GM12878 (cell line): ENCODE data around the gene RAB11A. TPM values are rescaled to one million over a fixed set of nuclear protein-coding genes. Genes with fewer than 3 reads are reported as not detected.

Source experiments
- ATAC-seq: fragments of 200-7000 bp; cut with Tn5 transposase; 3 replicates; pipeline ENCODE4 v1.9.1; 2020; ENCODE audit warnings: mild to moderate bottlenecking, moderate library complexity
- BruUV-seq: library from RNA; stranded (reverse); fragments of 400-500 nt; replicated peaks from 2 replicates; lab custom pipeline; 2021; lab: Mats Ljungman, UMichigan
- CTCF ChIA-PET: fragments of 300-600 bp; sonication (Branson Sonifier 250); formaldehyde crosslinking; extraction: SDS; loops from one replicate; lab custom pipeline; 2021; ENCODE audit warnings: inconsistent platforms; lab: Yijun Ruan, JAX
- POLR2A ChIA-PET: fragments of 350-600 bp; formaldehyde crosslinking; extraction: SDS; loops from one replicate; lab custom pipeline; 2021; ENCODE audit warnings: inconsistent platforms; lab: Charles Lee
- RAD21 ChIA-PET: fragments of 300-600 bp; sonication (Branson Sonifier 250); formaldehyde crosslinking; loops from one replicate; lab custom pipeline; 2023; ENCODE audit warnings: antibody characterized with exemption; ENCODE audit not compliant: unreplicated experiment; lab: Charles Lee
- SMC1A ChIA-PET: fragments of 300-600 bp; sonication (Branson Sonifier 250); formaldehyde crosslinking; loops from one replicate; lab custom pipeline; 2023; ENCODE audit not compliant: unreplicated experiment, uncharacterized antibody; lab: Charles Lee
- DNase-seq: peaks from one replicate; pipeline ENCODE4 v3.0.0-alpha.2; 2011; ENCODE audit warnings: low read depth, low spot score
- FAIRE-seq: peaks from 3 replicates; lab custom pipeline; 2011; peaks lifted over from hg19 to GRCh38; lab: Jason Lieb, UNC
- H2AFZ ChIP-seq: 2 replicates; pipeline ENCODE4 v1.6.0; 2011; ENCODE audit warnings: low read depth, low read length, control low read depth; ENCODE audit not compliant: control insufficient read depth
- H3K27ac ChIP-seq: 2 replicates; pipeline ENCODE4 v1.5.1; 2011; ENCODE audit warnings: control low read depth; ENCODE audit not compliant: control insufficient read depth, insufficient read depth
- H3K27me3 ChIP-seq, 2 experiments: replicated peaks in 1 of 2; 2 replicates each; pipeline versions ENCODE4 v1.6.0 to v1.6.1; 2011; ENCODE audit warnings: low read length in 1 of 2; ENCODE audit not compliant: control insufficient read depth in 2 of 2, insufficient read depth in 2 of 2
- H3K36me3 ChIP-seq, 2 experiments: 2 replicates each; pipeline ENCODE4 v1.5.1; 2011; ENCODE audit warnings: low read length in 1 of 2; ENCODE audit not compliant: control insufficient read depth in 2 of 2, insufficient read depth in 2 of 2
- H3K4me1 ChIP-seq: 2 replicates; pipeline ENCODE4 v1.6.1; 2011; ENCODE audit warnings: mild to moderate bottlenecking, low read length, moderate library complexity, mixed read lengths; ENCODE audit not compliant: control insufficient read depth, insufficient read depth
- H3K4me2 ChIP-seq: 2 replicates; pipeline ENCODE4 v1.6.0; 2011; ENCODE audit warnings: control low read depth; ENCODE audit not compliant: control insufficient read depth, insufficient read depth
- H3K4me3 ChIP-seq: fragments of 200-600 bp; sonication (generic); 2 replicates; pipeline ENCODE4 v1.5.1; 2016
- H3K79me2 ChIP-seq: 2 replicates; pipeline ENCODE4 v1.6.0; 2011; ENCODE audit warnings: low read length; ENCODE audit not compliant: control insufficient read depth, insufficient read depth
- H3K9ac ChIP-seq: 2 replicates; pipeline ENCODE4 v1.8.0; 2011; ENCODE audit warnings: low read length, control low read depth, mixed read lengths; ENCODE audit not compliant: control insufficient read depth, insufficient read depth
- H3K9me3 ChIP-seq: replicated peaks from 3 replicates; pipeline ENCODE4 v1.5.1; 2011; ENCODE audit warnings: mild to moderate bottlenecking, low read length; ENCODE audit not compliant: control insufficient read depth, insufficient read depth
- H4K20me1 ChIP-seq: 2 replicates; pipeline ENCODE4 v1.6.0; 2011; ENCODE audit not compliant: control insufficient read depth, insufficient read depth
- CBFB ChIP-seq: IDR thresholded peaks from 2 replicates; pipeline ENCODE4 v1.6.1; 2016; ENCODE audit warnings: antibody characterized with exemption, low read depth
- CBX3 ChIP-seq: fragments of 200-600 bp; sonication (generic); IDR thresholded peaks from 2 replicates; pipeline ENCODE4 v1.6.1; 2016; ENCODE audit warnings: low read depth, borderline replicate concordance
- CTCF ChIP-seq, 3 experiments: IDR thresholded peaks in 2 of 3; conservative IDR thresholded peaks in 1 of 3; 2 replicates each; pipeline ENCODE4 v1.5.1; 2011; ENCODE audit warnings: low read depth in 3 of 3, low read length in 3 of 3, mild to moderate bottlenecking in 3 of 3, control low read depth in 2 of 3, moderate library complexity in 2 of 3, inconsistent platforms in 1 of 3, mixed read lengths in 1 of 3; ENCODE audit not compliant: control insufficient read depth in 2 of 3, insufficient read depth in 1 of 3; ENCODE audit errors: extremely low read depth in 1 of 3
- EED ChIP-seq: sonication (generic); IDR thresholded peaks from 2 replicates; pipeline ENCODE4 v1.6.1; 2016; ENCODE audit warnings: antibody characterized with exemption, low read depth
- HDGF ChIP-seq: fragments of 450-650 bp; IDR thresholded peaks from 2 replicates; pipeline ENCODE4 v1.6.1; 2016; ENCODE audit warnings: antibody characterized with exemption
- IKZF1 ChIP-seq: fragments of 450-650 bp; conservative IDR thresholded peaks from 2 replicates; pipeline ENCODE4 v1.6.1; 2017; ENCODE audit warnings: antibody characterized with exemption, mild to moderate bottlenecking
- IKZF2 ChIP-seq, 2 experiments: fragments of 450-650 bp; IDR thresholded peaks; 2 replicates each; pipeline ENCODE4 v1.6.1; 2017; ENCODE audit warnings: mild to moderate bottlenecking in 2 of 2, moderate library complexity in 2 of 2
- NFXL1 ChIP-seq: fragments of 450-650 bp; IDR thresholded peaks from 2 replicates; pipeline ENCODE4 v1.6.1; 2017; ENCODE audit warnings: antibody characterized with exemption, mild to moderate bottlenecking, borderline replicate concordance
- NR2C2 ChIP-seq: IDR thresholded peaks from 2 replicates; pipeline ENCODE4 v1.6.1; 2011; ENCODE audit warnings: borderline replicate concordance, low read depth; ENCODE audit not compliant: control insufficient read depth, insufficient read length
- RAD21 ChIP-seq: IDR thresholded peaks from 2 replicates; pipeline ENCODE4 v1.6.1; 2011; ENCODE audit warnings: mild to moderate bottlenecking, low read depth, low read length, moderate library complexity; ENCODE audit not compliant: insufficient read depth
- RELA ChIP-seq: fragments of 450-650 bp; IDR thresholded peaks from 2 replicates; pipeline ENCODE4 v1.8.0; 2014; ENCODE audit warnings: borderline replicate concordance; ENCODE audit not compliant: partially characterized antibody
- RUNX3 ChIP-seq: IDR thresholded peaks from 2 replicates; pipeline ENCODE4 v1.6.1; 2012; ENCODE audit warnings: low read length, inconsistent platforms
- SMC3 ChIP-seq: IDR thresholded peaks from 2 replicates; pipeline ENCODE4 v1.6.1; 2011; ENCODE audit warnings: low read length, improper control_type of control experiment, borderline replicate concordance
- STAT3 ChIP-seq: IDR thresholded peaks from 2 replicates; pipeline ENCODE4 v1.6.1; 2011; ENCODE audit warnings: low read depth, low read length, improper control_type of control experiment
- TAF1 ChIP-seq: IDR thresholded peaks from 2 replicates; pipeline ENCODE4 v1.6.1; 2011; ENCODE audit warnings: mild to moderate bottlenecking, low read depth, low read length, borderline replicate concordance
- YBX1 ChIP-seq: fragments of 450-650 bp; IDR thresholded peaks from 2 replicates; pipeline ENCODE4 v1.6.1; 2016; ENCODE audit warnings: antibody characterized with exemption
- YY1 ChIP-seq: IDR thresholded peaks from 2 replicates; pipeline ENCODE4 v1.6.1; 2011; ENCODE audit warnings: low read depth, mild to moderate bottlenecking, low read length
- ZNF384 ChIP-seq: IDR thresholded peaks from 2 replicates; pipeline ENCODE4 v1.6.1; 2012; ENCODE audit warnings: low read depth, mild to moderate bottlenecking, low read length, improper control_type of control experiment, borderline replicate concordance
- WGBS: methylation state at CpG from one replicate; pipeline ENCODE4 v1.1.6; 2016; ENCODE audit warnings: low lambda C conversion rate; ENCODE audit not compliant: insufficient replicate concordance, insufficient coverage; ENCODE audit errors: missing lambda C conversion rate; 5-methylcytosine and 5-hydroxymethylcytosine counted together
- in situ Hi-C: fragments of 300-500 bp; cut with MboI; formaldehyde crosslinking; loops from 9 replicates; pipeline ENCODE4 v1.14.3; 2018; ENCODE audit warnings: mixed read lengths
- intact Hi-C: fragments of 100-400 bp; cut with micrococcal nuclease; formaldehyde crosslinking; loops from one replicate; pipeline ENCODE4 v1.14.2; 2022; ENCODE audit not compliant: unreplicated experiment
- polyA plus RNA-seq, 11 experiments: library from polyadenylated mRNA; depleted of rRNA in 4 of 11; unstranded in 6 of 11; stranded (reverse) in 5 of 11; fragments of >200 nt; fragmentation: Nextera tagmentation in 4 of 11; fragmentation: Illumina TruSeq in 1 of 11; extraction: Ambion mirVana in 4 of 11; extraction: Trizol in 1 of 11; gene quantifications; 1 replicate in 1 of 11; 2 replicates in 10 of 11; pipeline versions ENCODE4 v1.2.1 to v1.2.3, GENCODE V29; 2011 to 2016; ENCODE audit warnings: inconsistent platforms in 2 of 11, missing spikeins in 2 of 11, low read depth in 1 of 11
- total RNA-seq, 4 experiments: library from RNA; depleted of rRNA in 3 of 4; stranded (reverse); fragments of >200 nt in 3 of 4; fragmentation: Illumina TruSeq in 1 of 4; extraction: Trizol in 1 of 4; gene quantifications; 2 replicates each; pipeline versions ENCODE4 v1.2.1 to v1.2.3, GENCODE V29; 2013 to 2021

The RAB11A gene
- total and polyA plus RNA-seq, 10 of the 15 experiments (the other 5 are each of a cell fraction or from before 2014, with no cell fraction given): 128 to 387 (median 224) TPM

- no peak for DNase-seq
- Histone ChIP-seq H2AFZ (peak overlapping the region; percentile 11), H3K79me2 (peaks cover 1% of the 10 kb centered on the region; the same call in 1 of the 2 replicates), H3K9me3 (no peaks in the 10 kb centered on the region), H3K4me2 (0 out of 2 replicates have a peak overlapping the region, but pooled peaks have one; percentile 18), H3K27me3 (no peaks in the 10 kb centered on the region), H3K4me3 (no peak overlapping the region), H3K36me3 (no peaks in the 10 kb centered on the region), H3K4me1 (peaks cover 50% of the 10 kb centered on the region), H4K20me1 (no peaks in the 10 kb centered on the region), H3K27ac (peak overlapping the region; percentile 1; the same call in 1 of the 2 replicates), H3K9ac (no peak overlapping the region)
- 91% methylated on average over 7 of the region's 7 CpGs for WGBS
- SMC1A ChIA-PET: interaction anchor here (0.9 to 18.4 kb wide), 17 partner anchors 9 to 149 kb away, joined by 3 to 488 read pairs (median 6); partner anchors contain the start of gene DENND4A
- POLR2A ChIA-PET: interaction anchor here (0.5 to 16.0 kb wide), 13 partner anchors 8 to 412 kb away, joined by 3 to 260 read pairs (median 4); partner anchors contain the start of genes DENND4A and RAB11A
- FAIRE-seq: peak; percentile 75
- TF ChIP-seq NR2C2 (no peak), ZNF384 (peak; percentile 41; the same call in 1 of the 2 replicates), RUNX3 (peak; percentile 64), YY1 (peak; percentile 67), IKZF1 (peak; percentile 69), HDGF (peak; percentile 36; the same call in 1 of the 2 replicates), TAF1 (no peak), CBX3 (no peak), SMC3 (peak; percentile 34; the same call in 1 of the 2 replicates), CTCF (IDR thresholded peaks at IDR 0.05 in 2 of 3, conservative IDR thresholded peaks at IDR 0.05 in 1 of 3; ENCODE audit: control insufficient read depth in 2 of 3, extremely low read depth in 1 of 3, insufficient read depth in 1 of 3, low read depth in 3 of 3, low read length in 3 of 3) (peak; percentile 63 to 74 (median 73)), CBFB (no peak), IKZF2 (IDR thresholded peaks at IDR 0.05) (peak; percentile 51 to 53; a peak in 2 of 4 replicates), STAT3 (no peak), RELA (no peak), EED (peak; percentile 73; the same call in 1 of the 2 replicates), YBX1 (no peak), RAD21 (peak; percentile 68), NFXL1 (no peak)
- peak; percentile 75 for ATAC-seq
- no TSS peak for BruUV-seq
- RAD21 ChIA-PET: interaction anchor here (0.8 to 15.7 kb wide), 16 partner anchors 10 to 184 kb away, joined by 3 to 344 read pairs (median 4); partner anchors contain the start of gene DENND4A
- CTCF ChIA-PET: interaction anchor here (0.5 to 11.8 kb wide), 30 partner anchors 10 to 651 kb away, joined by 3 to 155 read pairs (median 4); partner anchors contain the start of genes DENND4A, INTS14 and RAB11A
- intact Hi-C loops: loop anchor here (5.0 kb wide), 1 partner anchor 52 kb away; no protein-coding TSS in a partner anchor
- in situ Hi-C loops: no loop called here
Observed at GRCh38 chr15:65824031-65824743, 45.1 kb upstream of the RAB11A start.
